HG03064 (cell line): ENCODE measurements around the gene GRIK3.

ENCODE experiments used
- ATAC-seq: cut with Tn5 transposase; IDR thresholded peaks from one replicate; pipeline ENCODE4 v1.9.1; 2021; ENCODE audit warnings: low read depth; ENCODE audit not compliant: unreplicated experiment

The GRIK3 gene

DNA sequence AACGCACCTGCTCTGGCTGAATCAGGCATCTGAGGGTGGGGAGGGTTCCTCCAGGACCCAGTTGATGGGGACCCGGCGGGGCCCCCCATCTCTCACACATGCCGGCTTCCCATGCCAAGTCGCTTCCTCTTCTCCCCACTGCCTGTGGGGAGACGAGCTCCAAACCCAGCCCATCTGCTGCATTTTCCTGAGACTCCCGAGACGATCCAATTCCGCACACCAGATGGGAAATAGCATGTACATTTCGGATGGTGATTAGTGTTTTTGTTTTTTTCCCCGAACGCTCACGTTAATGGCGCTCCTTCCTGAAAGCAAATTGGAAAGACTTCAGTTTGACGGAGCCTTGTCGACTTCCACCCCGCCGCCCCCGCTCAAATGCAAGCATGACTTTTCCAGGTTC lies 13.2 kb upstream of the GRIK3 start:
- ATAC-seq, result no peak

DNA sequence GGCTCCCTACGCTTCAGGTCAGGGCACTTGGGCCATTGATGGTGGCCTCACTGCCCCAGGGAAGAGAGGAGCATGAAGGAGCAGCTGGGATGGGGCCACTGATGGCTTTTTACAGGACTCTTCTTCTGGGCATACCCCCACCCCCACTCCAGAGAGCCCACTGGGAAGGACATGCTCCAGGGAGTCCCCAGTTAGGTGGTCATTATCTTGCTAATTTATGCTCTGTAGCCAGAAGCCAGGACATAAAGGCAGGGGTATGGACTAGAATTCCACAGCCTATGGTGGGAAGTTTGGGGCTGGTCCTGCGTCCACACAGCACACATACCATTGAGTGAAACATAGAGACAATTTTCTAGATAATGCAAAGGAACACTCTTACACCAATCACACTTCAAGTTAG lies 8.8 kb upstream of the GRIK3 start:
- no peak for ATAC-seq

DNA sequence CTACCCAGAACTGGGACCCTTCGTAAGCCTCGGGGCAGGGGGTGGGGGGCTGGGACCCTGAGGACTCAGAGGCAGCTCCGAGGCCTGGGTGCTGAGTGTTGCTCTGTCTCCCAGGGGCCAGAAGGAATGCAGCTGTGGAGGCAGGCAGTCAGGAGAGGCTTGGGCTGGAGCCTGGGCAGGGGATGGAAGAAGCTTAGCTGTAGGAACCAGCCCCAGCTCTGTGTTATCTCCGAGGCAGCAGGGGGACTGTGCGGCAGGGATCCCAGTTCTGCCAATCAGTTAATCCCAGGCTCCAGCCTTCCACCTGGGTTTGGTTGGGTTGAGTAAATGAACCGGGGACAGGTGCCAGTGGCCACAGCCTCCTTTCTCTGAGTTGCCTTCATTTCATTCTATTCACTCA lies 8.2 kb upstream of the GRIK3 start:
- ATAC-seq, result no peak

DNA sequence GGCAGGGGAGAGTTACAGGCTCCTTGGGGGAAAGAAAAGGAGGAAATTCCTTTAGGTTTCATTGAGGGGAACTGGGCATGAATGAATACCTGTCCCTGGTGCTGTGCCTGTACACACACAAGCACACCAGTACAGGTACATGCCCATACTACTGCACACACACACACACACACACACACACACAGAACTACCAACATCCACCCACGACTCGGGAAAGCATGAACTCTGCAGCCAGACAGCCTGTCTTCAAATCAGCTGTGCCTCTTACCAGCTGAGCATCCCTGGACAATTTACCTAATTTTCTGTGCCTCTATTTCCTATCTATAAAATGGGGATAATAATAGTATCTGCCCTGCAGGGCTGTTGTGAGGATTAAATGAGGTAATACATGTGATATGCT lies 7.2 kb upstream of the GRIK3 start:
- ATAC-seq, result no peak

DNA sequence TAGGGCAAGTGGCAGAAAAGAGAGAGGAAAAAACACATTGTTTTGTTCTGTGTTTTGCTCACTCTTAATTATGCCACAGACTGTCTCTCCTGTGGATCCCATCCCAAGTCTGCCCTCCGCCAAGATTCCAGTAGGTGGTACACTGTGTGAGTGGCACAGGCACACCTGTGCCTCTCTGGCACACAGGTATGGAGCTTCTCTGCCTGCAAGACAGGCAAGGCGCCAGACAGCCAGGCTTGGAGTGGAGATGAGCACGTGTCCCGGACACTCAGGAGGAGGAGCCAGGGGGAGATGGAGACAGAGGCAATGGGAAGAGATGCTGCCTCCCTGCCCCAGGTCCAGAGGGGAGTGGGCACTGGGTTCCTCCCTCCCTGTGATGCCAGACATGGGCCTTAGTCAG lies 6.5 kb upstream of the GRIK3 start:
- no peak for ATAC-seq

DNA sequence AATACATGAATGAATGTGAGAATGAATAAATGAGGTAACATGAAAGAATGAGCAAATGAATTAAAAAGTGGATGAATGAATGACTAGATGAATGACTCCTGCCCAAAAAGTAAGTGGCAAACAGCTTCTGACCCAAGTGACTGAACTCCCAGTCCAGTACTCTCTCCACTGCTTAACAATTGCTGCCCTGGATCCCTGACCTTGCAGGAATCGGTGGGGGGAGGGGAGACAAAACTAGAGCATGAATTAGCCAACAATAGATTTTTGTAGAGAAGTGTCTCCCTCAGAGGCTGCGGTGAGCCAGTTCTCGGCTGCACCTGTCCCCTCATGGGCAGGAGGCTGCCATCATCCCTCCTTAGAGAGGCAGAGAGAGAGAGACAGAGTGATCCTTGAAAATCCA lies 5.9 kb upstream of the GRIK3 start:
- ATAC-seq, result no peak

DNA sequence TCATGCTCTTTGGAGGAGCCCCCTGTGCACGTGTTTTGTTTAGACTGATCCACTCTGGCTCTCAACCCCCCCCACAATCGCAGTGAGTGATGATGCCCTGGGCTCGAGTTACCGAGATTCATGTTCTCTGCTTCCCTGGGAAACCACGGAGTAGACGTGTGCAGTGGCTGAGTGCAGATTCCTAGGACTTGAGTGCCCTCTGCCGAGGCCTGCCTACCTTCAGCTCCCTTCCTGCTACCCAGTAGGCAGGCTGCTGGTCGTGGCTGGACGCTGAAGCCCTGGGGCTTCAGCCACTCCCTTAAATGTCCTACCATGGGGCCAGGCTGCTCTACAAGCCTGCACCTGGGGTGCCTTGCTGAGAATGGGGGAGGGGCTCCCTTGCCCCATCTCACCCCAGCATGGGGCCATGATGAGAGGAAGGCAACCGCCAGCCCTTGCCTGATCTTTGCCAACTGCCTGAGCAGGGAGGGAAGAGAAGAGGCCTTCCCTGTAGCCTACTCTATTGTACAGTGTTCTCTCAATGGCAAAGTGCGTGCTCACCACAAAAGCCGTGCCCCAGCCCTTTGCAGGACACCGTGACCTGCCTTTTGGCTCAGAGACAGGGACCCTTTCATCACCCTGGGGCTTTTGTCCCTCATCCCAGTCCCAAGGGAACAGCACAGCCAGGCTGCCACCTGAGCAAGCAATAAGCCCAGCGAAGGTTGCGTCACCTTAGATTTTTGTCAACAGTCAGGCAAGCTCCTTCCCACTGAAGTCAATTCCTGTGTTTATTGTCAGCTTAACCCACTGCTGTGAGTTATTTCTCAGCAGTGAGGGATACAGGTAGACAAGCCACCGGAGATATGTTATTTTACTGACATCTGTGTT lies 4.1 kb upstream of the GRIK3 start:
- no peak for ATAC-seq

DNA sequence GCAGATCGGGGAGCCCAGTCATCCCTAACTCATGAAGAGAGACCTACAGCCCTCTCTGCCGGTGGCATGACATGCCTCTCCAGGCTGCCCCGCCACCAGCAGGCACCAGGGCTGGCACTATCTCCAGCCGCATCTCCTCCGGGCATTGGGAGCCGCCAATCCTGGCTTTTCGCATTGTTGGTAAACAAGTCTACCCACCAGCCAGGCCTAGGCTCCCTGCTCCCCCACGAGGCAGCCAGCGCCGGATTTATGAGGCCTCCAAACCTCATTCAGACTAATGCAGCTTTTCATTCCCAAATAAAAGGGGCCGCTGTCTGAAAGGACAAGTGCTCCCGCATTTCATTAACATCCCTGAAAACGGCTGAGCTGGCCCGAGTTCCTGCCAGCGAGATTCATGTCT lies 3.4 kb upstream of the GRIK3 start:
- ATAC-seq, result no peak

DNA sequence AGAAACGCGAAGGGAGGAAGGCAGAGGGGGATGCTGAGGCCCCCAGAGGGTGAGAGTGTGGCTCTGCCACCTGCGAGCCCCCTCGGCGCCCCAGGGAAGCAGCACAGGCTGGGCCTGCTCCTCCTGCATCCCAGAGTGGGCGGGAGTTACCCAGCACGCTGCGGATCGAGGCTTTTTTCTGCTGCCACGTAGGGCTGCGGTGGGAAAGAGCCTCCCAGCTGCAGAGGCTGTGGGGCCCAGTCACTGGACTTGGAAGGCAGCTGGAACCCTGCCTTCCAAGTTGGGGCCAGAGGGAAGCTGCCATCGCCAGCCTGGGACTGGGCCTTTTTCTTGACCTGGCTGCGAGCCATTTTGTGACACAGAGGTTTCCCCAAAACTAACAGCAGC lies 2.3 kb upstream of the GRIK3 start:
- no peak for ATAC-seq

DNA sequence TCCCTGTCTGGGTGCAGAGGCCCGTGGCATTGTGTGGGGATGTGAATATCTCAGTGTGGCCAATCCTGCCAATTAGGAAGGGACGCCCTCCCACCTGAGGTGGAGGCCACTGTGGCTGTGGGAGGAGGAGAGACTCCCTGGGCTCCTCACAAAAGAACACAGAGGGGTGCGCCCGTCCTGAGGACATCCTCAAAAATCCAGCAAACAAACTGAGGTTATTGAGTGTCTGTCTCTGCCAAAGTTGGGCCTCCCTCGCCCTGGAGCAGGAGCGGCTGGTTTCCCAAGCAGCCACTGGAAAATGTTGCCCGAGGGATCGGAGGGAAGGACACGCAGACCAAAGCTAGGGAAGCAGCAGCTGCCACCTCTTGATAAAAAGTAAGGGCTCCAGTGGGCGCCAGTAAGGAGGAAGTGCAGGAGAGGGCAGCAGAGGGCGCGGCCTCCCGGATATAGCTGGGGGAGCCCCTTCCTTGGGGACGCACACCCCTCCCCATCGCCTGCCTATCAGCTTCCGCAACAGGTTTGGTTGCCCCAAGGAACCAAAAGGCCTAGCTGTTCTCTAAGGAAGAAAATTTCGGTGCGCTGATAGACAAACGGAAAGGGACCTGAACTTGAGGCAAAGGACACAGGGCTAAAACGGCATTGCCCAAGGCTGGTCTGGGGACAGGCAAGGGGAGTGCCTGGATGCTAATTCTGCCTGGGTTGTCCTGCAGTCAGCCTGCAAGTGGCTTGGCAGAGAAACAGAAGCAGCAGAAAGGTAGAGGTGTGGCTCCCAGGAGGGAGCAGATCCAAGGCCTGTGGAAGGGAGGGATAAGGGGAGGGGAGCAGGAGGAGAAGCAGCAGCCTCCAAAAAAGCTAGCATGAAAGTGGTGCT lies 1.7 kb upstream of the GRIK3 start:
- no peak for ATAC-seq

DNA sequence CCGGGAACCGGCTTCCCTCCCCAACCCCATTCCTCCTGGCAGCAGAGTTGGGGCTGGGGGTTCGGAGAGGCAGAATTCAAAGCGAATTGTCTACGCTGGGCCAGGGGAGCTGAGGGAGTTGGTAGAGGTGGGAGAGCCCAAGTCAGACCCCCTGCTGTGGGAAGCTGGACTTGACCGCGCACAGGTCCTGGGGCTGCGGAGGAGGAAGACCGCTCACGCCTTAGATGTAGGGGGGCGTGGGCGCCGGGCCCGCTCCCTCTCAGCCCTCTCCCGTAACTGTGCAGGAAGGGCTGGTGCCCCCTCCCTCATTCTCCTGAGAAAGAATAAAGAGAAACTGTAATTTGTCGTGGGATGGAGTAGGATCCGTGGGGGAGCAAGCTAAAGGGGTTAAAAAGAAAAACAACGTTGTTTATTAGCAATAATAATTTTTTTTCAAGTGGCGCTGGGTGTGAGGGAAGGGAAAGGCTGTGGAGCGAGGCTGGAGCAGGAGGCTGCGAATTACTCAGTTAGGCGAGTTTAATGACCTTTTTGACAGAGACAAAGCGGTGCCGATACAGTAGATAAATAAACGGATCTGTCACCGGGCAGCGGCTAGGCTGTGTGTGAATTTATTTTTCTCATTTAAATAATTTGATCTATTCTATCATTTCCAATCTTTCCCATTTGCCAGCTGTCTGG lies 838 bp upstream of the GRIK3 start:
- no peak for ATAC-seq

DNA sequence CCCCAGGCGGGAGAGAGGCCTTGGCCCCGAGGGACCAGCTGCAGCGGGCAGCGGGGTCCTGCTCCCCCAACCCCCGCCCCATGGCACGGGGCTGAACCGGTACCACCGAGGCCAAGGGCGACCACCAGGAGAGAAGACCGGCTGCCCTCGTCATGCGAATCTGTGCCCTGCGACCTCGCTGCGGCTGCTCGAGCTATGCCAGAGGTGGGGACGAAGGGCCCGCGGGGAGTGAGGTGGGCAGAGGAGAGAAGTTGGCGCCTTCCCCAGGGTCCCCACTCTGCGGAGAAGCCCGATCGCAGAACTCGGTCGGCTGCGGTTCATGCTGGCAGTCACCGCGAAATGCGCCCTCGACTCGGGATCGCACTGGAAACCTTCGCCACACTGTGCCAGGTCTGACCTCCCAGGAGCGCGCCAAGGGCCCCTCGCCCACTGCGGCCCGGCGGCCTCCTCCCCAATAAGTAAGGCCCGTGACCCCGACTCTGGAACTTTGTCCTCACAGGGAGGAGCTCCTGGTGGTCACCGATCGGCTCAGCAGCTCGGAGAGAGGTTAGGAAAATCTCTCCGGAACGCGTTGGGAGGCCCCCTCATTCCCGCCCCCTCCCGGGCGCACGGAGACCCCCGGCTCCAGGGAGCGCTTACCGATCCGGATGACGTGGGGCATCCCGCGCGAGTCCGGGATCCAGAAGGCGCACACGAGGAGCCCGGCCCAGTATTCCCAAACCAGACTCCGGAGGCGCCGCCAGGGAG lies 787 bp downstream of the GRIK3 start:
- ATAC-seq, result no peak

DNA sequence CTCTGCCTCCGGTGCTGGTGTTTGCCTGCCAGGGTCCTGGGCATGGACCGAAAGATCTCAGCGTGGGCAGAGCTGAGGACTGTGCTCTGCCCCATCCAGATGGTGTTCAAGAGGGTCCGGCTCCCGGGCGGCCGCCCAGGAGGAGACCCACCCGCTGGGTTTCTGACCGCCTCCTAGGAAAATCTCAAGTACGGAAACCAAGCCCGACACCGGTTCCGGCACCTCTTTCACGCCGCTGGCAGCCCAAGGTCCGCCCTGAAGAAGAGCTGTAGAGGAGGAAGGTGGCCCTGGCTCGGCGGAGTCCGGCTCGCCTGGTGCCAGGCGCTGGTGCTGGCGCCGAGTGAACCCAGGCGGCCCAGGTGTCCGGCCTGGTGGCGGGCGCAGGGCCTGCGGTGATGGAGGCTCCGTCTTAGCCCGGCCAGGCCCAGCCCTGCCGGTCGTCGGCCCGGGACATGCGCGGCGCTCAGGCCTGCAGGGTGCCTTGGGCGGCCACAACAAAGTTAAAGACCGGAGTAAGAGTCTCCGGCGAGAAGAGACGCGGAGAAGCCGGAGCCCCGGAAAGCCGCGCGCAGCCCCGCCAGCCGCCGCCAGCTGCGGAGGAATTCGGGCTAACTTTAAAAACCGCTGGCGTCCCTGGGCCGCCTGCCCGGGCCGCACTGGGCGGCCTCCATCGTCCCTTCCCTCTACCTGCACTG lies 1.5 kb downstream of the GRIK3 start:
- no peak for ATAC-seq

DNA sequence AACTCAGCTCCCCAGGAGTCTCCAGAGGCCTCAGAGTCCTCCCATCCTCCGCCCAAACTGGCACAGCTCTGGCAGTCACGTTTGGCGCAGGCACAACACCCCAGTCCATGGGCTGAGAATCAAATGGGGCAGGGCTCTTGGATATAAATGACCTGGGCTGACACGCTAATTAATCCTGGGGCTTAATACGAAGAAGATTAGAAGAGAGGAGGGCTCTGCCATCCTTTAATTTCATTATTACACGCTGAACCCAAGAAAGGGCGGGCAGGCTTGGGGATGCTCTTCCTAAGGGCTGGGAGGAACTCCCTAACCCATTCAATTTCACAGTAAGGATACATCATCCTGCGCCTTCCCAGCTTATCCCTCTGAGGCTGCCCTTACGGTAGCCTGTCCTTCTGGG lies 2.4 kb downstream of the GRIK3 start:
- ATAC-seq, result no peak

DNA sequence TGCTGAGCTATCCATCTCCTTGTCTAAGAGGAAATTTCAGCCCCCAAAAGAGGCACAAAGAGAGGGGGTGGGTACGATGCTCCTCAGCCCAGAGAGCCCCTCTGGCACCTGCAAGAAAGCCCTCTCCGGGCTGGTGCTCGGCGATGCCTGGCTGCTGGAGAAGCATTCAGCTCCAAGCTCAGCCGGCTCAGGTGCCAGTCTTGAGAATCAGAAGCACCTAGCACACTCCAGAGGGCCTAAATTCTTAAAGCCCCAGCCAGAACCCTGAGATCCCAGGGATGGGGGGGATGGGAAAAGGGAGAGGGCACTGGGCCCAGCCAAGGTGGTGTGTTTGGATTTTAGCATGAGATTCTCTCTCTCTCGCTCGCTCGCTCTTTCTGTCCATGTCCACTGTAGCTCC lies 2.9 kb downstream of the GRIK3 start:
- no peak for ATAC-seq

DNA sequence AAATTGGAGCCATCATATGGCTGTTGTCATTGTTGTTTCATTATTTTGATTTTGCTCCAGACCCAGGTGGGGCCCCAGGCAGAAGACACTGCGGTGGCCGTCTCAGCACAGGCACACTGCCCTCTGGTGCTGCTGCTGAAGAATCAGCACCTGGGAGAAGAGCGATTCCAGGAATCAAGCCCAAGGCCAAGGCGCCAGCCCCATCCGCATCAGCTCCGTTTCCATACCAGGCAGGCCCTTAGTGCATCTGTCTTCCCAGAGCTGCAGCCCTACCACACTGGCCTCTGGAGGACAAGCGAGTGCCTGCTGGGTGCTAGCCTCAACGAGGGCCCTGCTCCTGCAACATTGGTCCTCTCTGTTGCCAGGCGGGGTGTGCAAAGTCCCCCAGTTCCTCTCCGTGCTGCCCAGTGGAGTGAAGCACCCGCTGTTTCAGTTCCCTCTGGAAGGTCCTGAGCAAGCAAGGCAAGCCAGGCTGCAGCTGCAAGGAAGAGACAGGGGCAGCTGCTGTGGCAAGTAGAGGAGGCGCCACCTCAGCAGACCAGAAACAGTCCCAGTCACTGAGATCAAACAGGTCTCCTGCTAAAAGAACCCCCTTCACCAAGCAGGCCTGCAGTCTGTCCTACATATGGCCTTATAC lies 5.2 kb downstream of the GRIK3 start:
- ATAC-seq, result no peak

DNA sequence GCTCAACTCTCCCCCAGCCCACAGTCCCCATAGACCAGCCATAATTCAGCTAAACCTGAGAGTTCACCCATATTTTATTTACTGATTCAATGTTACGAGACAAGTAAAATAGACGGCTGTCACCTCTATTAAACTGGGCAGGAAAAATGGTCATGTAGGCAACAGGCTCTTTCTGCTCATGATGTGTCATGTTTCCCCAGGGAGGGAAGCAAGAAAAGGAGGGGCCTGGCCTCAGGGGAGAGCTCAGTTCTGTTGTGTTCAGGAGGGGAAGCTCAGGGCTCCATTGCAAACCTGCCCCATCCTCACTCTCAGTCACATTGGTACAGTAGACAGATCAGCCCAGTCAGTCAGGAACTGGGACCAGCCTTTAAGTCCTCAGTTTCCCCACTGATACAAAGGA lies 12.8 kb downstream of the GRIK3 start:
- ATAC-seq, result no peak

DNA sequence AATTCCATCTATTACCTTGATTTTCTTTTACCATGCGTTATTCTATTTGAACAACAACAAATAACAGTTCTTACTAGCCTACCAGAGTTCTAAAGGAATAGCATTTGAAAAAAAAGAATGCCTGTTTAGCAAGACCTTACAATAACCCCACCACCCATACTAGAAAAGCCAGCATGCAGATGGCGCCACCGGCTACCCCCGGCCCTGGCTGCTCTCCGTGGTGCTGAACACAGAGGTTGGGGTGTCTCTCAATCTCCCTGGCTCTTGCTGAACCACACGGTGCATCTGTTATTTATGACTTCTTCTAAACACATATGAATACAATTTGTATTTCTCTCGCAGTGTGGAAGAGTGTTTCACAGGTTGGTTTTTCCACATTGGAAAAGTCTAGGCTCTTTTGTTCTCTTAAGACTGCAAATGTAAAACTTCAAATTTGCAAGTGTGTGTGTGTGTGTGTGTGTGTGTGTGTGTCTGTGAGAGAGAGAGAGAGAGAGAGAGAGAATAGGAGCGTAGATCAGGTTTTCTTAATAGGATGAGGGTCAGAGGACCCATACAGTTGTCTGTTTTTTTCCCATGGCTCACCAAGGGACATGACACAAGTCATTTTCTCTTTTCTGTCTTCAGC lies 13.6 kb downstream of the GRIK3 start:
- no peak for ATAC-seq

DNA sequence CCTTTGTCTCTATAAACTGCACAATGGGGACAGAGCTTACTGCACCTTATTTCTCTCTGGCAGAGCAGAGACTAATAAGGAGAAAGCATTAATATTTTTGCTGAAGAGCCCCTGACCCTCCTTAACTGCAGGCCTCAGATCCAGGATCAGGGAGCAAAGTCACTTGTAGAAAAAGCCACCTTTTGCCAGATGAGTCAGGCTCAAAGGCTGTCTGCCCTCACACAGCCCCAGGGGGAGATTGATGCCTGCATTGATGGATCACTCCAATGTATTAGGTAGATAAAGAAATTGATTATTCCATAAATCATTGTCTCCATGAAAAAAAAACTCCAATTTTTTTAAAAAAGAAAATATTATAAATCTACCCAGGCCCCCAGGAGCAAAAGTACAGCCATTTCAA lies 15.8 kb downstream of the GRIK3 start:
- no peak for ATAC-seq
